ENCODE results near the gene ADO. TPM values are rescaled to one million over a fixed set of nuclear protein-coding genes. Genes with fewer than 3 reads are reported as not detected.

ADO gene
- polyA plus RNA-seq, 1 of the 3 experiments (the other 2 are of a cell fraction): 6.9 TPM

DNA sequence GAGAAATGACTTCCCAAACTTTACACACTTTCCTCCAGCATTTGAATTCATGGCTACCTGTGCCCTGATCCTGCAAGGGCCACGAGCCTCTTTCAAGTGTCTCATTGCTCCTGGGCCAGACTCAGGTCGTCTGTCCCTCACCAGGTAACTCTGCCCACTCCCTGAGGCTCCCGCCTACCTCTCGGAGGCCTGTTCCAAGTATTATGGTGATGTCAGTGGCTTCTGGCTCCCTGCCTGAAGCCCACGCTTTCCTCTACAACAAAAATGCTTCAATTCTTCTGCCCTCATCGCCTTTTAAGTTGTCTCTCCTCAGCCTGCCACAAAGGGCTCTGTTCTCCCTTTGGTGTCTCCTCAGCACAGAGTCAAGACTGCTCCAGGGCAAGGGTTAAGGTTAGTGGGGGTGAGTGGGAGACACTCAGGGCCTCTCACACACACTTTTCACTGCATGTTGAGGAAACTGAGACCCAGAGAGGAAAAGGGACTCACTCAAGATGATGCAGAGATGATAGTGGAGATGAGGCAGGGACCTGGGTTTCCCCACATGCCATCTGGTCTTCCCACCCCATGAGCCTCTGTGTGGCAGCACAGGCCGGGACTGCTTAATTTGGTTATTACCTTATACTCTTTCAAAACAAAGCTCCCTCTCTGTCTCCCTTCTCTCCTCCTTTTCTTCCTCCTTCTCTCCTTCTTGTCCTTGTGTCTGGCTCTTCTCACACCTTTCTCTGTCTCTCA lies 39.9 kb downstream of the ADO start:
- H4K20me1 ChIP-seq (ENCODE audit: insufficient read depth): no peaks in the 10 kb centered on the region
- H3K4me2 ChIP-seq: no peak overlapping the region
- ChIA-PET CTCF (no interaction called here), POLR2A (no interaction called here)
- H3K36me3 ChIP-seq (replicated peaks in 1 of 2; ENCODE audit: control insufficient read depth in 1 of 2, insufficient read depth in 2 of 2, low read length in 1 of 2): no peaks in the 10 kb centered on the region
- H3K4me1 ChIP-seq (ENCODE audit: control insufficient read depth in 1 of 2, insufficient read depth in 2 of 2, low read depth in 1 of 2, low read length in 1 of 2): no peaks in the 10 kb centered on the region
- TF ChIP-seq, protein P1, sequence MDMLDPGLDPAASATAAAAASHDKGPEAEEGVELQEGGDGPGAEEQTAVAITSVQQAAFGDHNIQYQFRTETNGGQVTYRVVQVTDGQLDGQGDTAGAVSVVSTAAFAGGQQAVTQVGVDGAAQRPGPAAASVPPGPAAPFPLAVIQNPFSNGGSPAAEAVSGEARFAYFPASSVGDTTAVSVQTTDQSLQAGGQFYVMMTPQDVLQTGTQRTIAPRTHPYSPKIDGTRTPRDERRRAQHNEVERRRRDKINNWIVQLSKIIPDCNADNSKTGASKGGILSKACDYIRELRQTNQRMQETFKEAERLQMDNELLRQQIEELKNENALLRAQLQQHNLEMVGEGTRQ (IDR thresholded peaks at IDR 0.05; ENCODE audit: borderline replicate concordance, low read depth, low read length): no peak
- TF ChIP-seq FOSL2 (IDR thresholded peaks at IDR 0.05; ENCODE audit: borderline replicate concordance, low read depth) (no peak), EZH2phosphoT487 (IDR thresholded peaks at IDR 0.05; ENCODE audit: borderline replicate concordance, low read depth) (no peak), FOXJ3 (CRISPR knock-in tag; IDR thresholded peaks at IDR 0.05) (no peak), MEF2A (IDR thresholded peaks at IDR 0.05; ENCODE audit: borderline replicate concordance, low read depth) (no peak)
- WGBS (ENCODE audit: low lambda C conversion rate): 32% methylated on average over 7 of the region's 7 CpGs
- H3K9me2 ChIP-seq: no peaks in the 10 kb centered on the region
- H3K27me3 ChIP-seq (ENCODE audit: insufficient read depth): peaks cover 9% of the 10 kb centered on the region; the same call in 1 of the 2 replicates
- H3K9me3 ChIP-seq: no peaks in the 10 kb centered on the region
- no peak for DNase-seq
- H3F3A ChIP-seq (replicated peaks; ENCODE audit: insufficient read depth): no peaks in the 10 kb centered on the region
- no peaks in the 10 kb centered on the region for H3K79me2 ChIP-seq (ENCODE audit: insufficient read depth)
- no peak overlapping the region for H2AFZ ChIP-seq (ENCODE audit: low read depth)
- no peak overlapping the region for H3K27ac ChIP-seq (ENCODE audit: low read depth in 2 of 2, low read length in 1 of 2)
- H3K9ac ChIP-seq: no peak overlapping the region
- no peak overlapping the region for H3K4me3 ChIP-seq (ENCODE audit: low read depth in 2 of 2, low read length in 1 of 2)

DNA sequence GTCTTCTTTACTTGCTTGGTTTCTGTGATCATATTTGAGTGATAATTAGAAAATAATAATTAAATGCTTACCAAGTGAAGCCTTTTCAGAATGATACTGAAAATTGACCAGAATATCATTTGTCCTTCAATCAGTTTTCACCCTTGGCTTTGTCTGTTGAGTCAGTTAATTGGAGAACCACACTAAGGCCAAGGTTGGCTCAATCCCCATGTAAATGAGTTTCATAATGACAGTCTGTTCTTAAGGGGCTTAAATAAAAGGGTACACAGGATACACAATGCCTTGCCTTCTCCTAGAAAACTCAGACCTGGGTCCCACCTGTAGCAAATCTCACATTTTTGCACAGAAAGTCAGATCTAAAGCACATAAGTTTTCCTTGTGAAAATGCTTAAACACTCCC lies 42.9 kb downstream of the ADO start:
- peaks cover 9% of the 10 kb centered on the region; the same call in 1 of the 2 replicates for H3K27me3 ChIP-seq (ENCODE audit: insufficient read depth)
- TF ChIP-seq, protein P2, sequence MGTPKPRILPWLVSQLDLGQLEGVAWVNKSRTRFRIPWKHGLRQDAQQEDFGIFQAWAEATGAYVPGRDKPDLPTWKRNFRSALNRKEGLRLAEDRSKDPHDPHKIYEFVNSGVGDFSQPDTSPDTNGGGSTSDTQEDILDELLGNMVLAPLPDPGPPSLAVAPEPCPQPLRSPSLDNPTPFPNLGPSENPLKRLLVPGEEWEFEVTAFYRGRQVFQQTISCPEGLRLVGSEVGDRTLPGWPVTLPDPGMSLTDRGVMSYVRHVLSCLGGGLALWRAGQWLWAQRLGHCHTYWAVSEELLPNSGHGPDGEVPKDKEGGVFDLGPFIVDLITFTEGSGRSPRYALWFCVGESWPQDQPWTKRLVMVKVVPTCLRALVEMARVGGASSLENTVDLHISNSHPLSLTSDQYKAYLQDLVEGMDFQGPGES (IDR thresholded peaks at IDR 0.05; ENCODE audit: low read depth, low read length): no peak
- H3K4me2 ChIP-seq: no peak overlapping the region
- H3K79me2 ChIP-seq (ENCODE audit: insufficient read depth): no peaks in the 10 kb centered on the region
- no peaks in the 10 kb centered on the region for H3K36me3 ChIP-seq (replicated peaks in 1 of 2; ENCODE audit: control insufficient read depth in 1 of 2, insufficient read depth in 2 of 2, low read length in 1 of 2)
- POLR2A ChIA-PET: no interaction called here
- H3K9ac ChIP-seq: no peak overlapping the region
- no peaks in the 10 kb centered on the region for H4K20me1 ChIP-seq (ENCODE audit: insufficient read depth)
- no peaks in the 10 kb centered on the region for H3K4me1 ChIP-seq (ENCODE audit: control insufficient read depth in 1 of 2, insufficient read depth in 2 of 2, low read depth in 1 of 2, low read length in 1 of 2)
- no peaks in the 10 kb centered on the region for H3K9me2 ChIP-seq
- H2AFZ ChIP-seq (ENCODE audit: low read depth): no peak overlapping the region
- no peaks in the 10 kb centered on the region for H3F3A ChIP-seq (replicated peaks; ENCODE audit: insufficient read depth)
- H3K9me3 ChIP-seq: no peaks in the 10 kb centered on the region
- CTCF ChIA-PET: no interaction called here
- no peak for DNase-seq
- no peak overlapping the region for H3K27ac ChIP-seq (ENCODE audit: low read depth in 2 of 2, low read length in 1 of 2)
- no peak overlapping the region for H3K4me3 ChIP-seq (ENCODE audit: low read depth in 2 of 2, low read length in 1 of 2)

DNA sequence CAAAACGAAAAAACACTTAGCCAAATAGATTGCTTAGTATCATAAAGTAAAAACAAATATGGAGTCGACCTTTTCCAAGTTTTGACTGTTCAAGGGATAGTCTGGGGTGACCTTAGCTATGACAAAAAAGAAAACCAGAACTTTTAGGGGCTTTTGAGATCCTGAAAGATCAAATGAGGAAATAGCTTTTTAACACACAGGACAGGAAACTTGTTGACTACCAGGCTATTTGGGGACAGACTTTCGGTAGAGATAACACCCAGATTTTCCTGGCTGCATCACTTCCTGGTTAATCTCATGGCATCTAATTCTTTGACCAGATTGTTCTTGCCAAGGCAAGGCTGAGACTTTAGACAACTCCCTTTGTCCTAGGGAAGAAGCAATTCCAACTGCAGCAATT lies 46.1 kb downstream of the ADO start:
- H4K20me1 ChIP-seq (ENCODE audit: insufficient read depth): no peaks in the 10 kb centered on the region
- no peaks in the 10 kb centered on the region; the same call in 1 of the 2 replicates for H3K27me3 ChIP-seq (ENCODE audit: insufficient read depth)
- no peak overlapping the region for H2AFZ ChIP-seq (ENCODE audit: low read depth)
- no peak overlapping the region for H3K4me2 ChIP-seq
- no peak for DNase-seq
- H3F3A ChIP-seq (replicated peaks; ENCODE audit: insufficient read depth): no peaks in the 10 kb centered on the region
- no peak overlapping the region for H3K9ac ChIP-seq
- no peaks in the 10 kb centered on the region for H3K9me2 ChIP-seq
- CTCF ChIA-PET: no interaction called here
- WGBS (ENCODE audit: low lambda C conversion rate): 12% methylated on average over 3 of the region's 3 CpGs
- no peak for TF ChIP-seq TAF1 (IDR thresholded peaks at IDR 0.05; ENCODE audit: borderline replicate concordance, low read depth, low read length)
- TF ChIP-seq MXI1 (IDR thresholded peaks at IDR 0.05; ENCODE audit: low read depth, low read length): no peak
- no peak for TF ChIP-seq NRF1 (IDR thresholded peaks at IDR 0.05; ENCODE audit: low read depth, low read length)
- no peak for TF ChIP-seq EP300 (IDR thresholded peaks at IDR 0.05; ENCODE audit: borderline replicate concordance in 1 of 2, low read depth in 1 of 2, low read length in 1 of 2)
- no peak for TF ChIP-seq EZH2phosphoT487 (IDR thresholded peaks at IDR 0.05; ENCODE audit: borderline replicate concordance, low read depth)
- no peak for TF ChIP-seq ELF1 (IDR thresholded peaks at IDR 0.05)
- TF ChIP-seq, protein P3, sequence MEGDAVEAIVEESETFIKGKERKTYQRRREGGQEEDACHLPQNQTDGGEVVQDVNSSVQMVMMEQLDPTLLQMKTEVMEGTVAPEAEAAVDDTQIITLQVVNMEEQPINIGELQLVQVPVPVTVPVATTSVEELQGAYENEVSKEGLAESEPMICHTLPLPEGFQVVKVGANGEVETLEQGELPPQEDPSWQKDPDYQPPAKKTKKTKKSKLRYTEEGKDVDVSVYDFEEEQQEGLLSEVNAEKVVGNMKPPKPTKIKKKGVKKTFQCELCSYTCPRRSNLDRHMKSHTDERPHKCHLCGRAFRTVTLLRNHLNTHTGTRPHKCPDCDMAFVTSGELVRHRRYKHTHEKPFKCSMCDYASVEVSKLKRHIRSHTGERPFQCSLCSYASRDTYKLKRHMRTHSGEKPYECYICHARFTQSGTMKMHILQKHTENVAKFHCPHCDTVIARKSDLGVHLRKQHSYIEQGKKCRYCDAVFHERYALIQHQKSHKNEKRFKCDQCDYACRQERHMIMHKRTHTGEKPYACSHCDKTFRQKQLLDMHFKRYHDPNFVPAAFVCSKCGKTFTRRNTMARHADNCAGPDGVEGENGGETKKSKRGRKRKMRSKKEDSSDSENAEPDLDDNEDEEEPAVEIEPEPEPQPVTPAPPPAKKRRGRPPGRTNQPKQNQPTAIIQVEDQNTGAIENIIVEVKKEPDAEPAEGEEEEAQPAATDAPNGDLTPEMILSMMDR (IDR thresholded peaks at IDR 0.05): no peak
- H3K9me3 ChIP-seq: no peaks in the 10 kb centered on the region
- no peaks in the 10 kb centered on the region for H3K4me1 ChIP-seq (ENCODE audit: control insufficient read depth in 1 of 2, insufficient read depth in 2 of 2, low read depth in 1 of 2, low read length in 1 of 2)
- POLR2A ChIA-PET: interaction anchor here (0.6 kb wide), 1 partner anchor 476 kb away, joined by 4 read pairs; no protein-coding TSS in a partner anchor
- no peaks in the 10 kb centered on the region for H3K36me3 ChIP-seq (replicated peaks in 1 of 2; ENCODE audit: control insufficient read depth in 1 of 2, insufficient read depth in 2 of 2, low read length in 1 of 2)
- no peak overlapping the region for H3K4me3 ChIP-seq (ENCODE audit: low read depth in 2 of 2, low read length in 1 of 2)
- no peak overlapping the region for H3K27ac ChIP-seq (ENCODE audit: low read depth in 2 of 2, low read length in 1 of 2)
- no peaks in the 10 kb centered on the region for H3K79me2 ChIP-seq (ENCODE audit: insufficient read depth)

All from SK-N-SH (cell line).